Activated effector memory CD4-positive, alpha-beta T cell treated with Interleukin-2 at 50 U/mL for 16 hours (primary cell): Measurements from ENCODE around the gene RAC2.

Source experiments
- DNase-seq: peaks from one replicate; pipeline ENCODE4 v3.0.0-alpha.2; 2020

Gene RAC2

DNA sequence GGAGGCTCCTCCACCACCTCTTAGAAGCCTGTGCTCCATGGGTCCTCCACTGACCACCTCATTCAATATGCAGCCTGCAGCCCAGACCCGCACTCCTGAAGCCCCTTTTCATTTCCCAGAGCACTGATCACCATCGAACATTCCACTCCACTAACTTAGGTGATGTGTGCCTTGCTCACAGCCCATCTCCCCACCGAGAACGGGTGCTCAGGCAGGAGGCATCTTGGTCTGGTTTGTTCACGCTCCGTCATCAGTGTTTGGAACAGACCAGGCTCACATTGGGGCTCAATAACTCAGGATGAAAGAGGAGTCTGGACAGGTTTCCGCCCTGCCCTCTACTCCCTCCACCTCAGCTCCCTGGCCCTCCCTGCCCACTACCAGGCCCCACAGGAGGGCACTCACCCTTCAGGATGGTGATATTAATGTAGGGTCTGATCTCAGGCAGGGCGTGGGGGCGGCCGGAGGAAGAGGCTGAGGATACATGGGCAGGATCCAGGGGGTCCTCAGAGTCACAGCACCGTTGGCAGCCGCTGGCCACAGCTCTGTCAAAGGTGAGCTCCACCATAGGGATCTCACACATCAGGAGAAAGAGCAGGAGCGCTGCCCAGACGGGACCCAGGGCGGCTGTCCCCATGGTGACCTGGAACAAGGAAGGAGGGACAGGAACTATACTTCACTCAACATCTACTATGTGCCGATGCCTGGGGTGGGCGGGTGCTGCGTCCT, 59.1 kb downstream of the RAC2 start:
- DNase-seq, result no peak

DNA sequence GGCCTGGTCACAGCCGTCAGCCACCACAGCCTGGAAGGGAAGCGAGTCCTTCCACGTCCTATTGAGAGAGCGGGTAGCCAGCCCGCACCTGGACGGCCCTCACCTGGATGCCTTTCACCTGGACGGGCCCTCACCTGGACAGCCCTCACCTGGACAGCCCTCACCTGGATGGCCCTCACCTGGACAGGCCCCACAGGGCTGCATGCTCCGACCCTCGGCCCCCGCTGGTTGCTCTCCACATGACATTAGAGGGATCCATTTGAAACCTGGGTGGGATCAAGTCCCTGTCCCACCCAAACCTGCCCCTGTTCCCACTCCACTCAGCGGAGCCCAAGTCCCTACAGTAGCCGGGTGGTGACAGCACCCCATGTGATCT, 59.7 kb downstream of the RAC2 start:
- DNase-seq, result no peak

DNA sequence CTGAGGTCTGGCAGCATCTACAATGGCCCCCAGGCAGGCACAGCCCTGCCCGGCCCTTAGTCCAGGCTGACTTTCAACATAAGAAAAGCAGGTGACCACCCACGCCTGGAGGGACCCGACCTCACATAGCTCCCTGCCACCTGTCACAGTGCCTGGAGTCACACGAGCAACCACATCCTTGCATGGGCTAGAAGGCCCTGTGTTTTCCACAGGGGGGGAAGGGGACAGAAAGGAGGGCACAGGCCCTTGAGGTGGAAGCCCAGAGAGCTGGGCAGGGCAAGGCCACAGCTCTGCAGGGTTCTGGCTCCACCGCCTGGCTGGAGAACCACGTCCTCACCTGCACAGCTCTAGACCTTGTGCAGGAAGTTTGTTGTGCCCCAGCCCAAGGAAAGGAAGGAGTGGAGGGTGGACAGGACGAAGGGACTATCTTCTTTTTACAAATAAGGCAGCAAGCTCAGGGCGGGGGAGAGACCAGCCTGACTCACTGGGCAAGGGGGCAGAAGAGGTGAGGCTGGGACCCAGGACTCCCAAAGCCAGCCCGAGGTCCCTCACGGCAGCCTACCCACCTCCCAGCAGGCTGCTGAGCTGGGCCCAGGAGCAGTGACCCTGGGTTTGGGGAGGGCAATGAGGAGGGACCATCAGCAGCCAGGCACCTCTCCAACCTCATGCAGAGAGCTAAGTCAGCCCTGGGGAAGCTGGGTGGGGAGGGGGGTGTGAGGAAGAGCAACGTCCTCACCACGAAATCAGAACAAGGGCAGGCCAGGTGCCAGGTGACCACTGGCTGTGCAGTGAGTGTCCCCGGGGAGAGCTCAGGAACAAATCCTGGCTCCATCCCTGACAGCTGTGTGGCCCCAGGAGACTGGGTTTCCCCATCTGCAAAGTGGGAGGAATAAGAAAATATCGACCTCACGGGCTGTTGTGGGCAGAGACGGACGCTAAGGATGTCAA, 60.4 kb downstream of the RAC2 start:
- DNase-seq, result no peak

DNA sequence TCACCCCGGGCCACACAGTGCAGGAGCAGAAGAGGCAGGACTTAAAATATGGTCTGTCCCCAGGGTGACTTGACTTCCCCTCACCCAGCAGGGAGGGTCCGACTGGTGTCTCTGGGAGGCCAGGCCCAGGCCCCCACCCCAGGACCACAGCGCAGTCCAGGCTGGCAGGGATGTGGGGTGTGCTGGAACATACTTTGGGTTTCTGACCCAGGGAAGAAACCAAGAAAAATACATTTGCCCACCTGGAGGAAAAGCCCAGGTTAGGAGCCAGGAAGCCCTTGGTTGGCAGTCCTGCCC, 61.2 kb downstream of the RAC2 start:
- no peak for DNase-seq

DNA sequence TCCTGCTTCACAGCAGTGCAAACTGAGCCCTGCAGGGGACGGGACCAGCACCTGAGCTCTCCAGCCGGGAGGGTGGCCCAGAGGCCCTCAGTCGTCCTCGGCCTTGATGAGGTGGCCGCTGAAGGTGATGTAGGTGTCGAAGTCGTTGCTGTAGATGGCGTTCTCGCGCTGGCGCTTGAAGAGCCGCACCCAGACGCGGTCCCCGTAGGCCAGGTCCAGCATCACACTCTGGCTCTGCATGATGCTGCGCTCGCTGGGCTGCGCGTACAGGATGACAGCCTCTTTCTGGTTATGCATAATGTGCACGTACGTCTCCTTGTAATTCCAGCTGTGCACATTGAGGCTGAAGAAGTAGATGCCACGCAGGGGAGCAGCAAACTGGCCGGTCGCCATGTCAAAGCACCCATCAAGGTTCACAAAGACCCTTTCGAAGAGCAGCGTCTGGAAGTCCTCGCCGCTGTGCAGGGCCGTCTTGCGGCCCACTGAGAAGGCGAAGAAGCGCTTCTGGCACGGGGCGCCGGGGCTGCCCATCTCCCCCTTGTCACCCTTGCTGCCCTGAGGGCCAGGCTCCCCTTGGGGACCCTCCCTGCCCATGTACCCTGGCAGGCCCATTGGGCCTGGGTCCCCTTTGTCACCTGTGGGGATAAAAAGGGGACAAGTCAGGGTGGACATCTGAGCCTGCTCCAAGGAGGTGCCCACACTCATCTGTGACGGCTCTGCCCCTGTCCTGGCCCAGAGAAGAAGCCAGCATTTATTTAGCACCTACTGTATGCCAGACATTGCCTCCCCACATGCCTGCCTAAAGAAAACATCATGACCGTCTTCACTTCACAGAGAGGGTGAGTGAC, 61.7 kb downstream of the RAC2 start:
- DNase-seq, result no peak

DNA sequence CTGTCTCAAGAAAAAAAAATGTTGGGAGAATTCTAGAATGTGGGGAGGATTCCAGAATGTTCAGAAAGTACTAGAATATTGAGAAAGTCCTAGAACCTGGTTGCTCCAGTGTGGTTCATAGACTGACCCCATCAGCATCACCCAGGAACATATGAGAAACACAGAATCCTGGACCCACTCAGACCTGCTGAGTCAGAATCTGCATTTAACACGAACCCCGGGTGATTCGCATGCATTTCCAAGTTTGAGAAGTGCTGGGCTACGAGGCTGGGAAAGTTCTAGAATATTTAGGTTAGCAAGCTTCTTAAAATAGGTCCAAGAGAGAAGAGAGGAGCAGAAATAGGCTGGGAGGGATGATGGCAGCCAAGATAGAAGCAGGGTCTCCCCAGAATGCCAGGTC, 62.4 kb downstream of the RAC2 start:
- no peak for DNase-seq

DNA sequence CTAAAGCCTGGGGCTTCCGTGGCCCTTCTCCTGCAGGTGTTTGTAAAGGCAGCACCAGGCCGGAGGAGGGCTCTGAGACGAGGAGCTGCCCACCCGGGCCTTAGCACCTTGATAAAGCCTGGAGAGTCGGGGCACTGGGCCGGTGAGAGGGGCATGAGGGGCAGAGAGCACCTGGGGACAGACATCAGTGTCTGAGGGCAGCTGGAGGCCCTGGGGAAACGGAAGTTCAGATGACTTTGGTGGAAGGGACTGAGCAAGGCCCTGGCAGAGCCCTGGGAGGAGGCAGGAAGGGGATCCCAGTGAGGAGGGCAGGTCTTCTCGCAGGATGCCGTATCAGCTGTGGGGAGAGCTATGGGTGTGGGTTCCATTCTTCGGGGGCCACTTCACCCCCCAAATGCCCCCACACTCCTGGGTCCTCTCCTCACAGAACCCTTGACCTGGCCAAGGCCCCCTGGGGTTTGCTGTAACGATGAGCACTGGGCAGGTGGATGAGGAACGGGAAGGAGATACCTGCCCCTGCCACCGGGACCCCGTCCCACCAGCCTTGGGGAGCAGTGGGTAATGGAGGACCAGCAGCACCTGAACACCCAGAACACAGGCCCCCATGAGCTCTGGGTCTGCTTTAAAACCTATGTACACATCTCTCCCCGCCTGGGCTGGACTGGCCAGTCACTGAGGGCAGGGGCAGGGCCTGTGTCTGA, 63.4 kb downstream of the RAC2 start:
- no peak for DNase-seq

DNA sequence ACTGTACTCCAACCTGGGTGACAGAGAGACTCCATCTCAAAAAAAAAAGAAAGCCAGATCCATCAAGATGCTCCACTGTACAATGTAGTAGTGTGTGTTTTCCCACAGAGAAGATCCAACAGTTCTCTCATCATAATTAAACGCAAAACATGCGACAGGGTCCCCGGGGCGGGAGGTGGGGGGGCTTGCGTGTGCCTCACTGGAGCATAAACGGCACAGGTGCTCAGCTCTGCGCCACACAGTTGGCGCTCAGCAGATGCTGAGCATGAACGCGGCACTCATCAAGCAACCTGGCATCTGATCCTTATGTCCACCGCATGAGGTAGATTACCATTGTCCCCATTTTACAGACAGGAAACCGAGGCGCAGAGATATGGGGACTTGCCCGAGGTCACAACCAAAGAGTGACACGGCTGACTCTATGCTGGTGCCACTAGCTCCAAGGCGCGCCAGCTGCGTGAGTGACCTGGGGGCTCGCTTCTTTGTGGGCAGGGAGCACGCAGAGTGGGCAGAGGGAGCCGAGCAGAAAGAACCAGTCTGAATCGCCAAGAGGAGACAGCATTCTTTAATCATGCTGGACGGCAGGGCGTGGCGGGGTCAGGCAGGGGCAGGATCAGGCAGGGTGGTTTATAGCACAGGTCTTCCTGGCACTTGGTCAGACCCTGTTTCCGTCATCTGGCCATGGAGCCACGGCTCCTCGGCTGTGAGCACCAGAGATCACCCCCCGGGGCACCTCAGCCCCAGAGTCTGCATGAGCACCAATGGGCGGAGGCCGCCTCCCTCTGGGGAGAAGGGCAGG, 64.2 kb downstream of the RAC2 start:
- no peak for DNase-seq

DNA sequence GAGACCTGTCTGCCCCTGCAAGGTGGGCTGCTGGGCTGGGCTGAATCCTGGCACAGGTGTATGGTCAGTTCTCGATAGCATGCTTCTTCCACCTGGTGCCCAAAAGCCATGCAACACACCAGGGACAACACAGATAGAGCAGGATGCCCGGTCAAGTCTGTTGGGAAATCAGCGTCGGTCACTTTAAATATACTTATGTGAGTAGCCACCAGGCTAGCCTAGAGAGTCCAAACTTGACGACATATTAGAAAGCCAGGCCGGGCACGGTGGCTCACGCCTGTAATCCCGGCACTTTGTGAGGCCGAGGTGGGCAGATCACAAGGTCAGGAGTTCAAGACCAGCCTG, 65.0 kb downstream of the RAC2 start:
- DNase-seq, result no peak

DNA sequence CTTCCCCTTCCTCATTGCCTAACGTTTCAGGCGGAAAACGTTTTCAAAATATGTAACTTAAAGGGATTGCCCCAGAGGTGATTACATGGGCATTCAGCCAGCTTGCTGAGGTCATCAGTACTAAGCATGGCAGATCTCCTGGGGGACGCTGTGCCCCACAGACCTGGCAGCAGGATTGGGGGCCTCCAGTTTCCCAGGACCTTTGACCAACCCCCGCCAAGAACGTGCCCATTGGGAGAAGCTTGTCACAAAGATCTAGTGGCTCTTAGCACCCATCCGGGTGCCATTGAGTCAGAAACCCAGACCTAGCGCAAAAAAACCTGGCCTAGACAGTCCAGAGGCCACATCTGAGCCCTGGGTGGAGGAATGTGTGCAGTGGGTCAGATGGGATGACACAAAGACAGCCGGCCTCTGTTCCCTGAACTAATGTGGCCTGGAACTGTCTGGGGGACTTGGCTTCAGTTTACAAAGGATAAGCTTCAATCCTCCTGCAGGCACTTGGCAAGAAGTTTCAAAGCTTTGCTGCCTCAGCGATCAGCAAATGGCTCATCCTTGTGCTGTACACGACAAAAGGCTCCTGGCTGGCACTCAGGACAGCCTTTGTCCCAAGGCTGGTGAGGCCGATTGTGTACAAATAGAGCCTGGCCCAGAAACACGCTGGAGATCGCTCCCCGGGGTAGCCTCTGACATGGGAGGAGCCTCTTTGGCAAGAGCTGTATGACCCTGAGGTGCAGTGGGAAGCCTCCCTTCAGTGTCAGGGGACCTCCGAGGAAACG, 65.5 kb downstream of the RAC2 start:
- no peak for DNase-seq

DNA sequence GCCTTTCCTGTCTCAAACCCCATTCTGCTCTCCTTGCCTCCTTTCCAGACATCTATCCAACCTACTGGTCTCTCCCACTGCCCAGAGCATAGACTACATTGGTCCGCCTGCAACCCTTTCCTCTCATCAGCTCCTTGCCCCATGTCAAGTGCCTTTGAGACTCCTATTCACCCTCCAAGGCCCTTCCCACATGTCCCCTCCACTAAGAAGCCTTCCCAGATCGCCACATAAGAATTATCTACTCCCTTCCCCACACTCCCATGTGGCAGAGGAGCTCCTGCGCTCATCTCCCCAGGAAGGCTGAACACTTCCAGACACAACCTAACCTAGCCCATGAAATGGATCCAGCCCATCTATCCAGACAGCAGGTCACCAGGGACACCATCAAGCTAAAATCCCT, 66.3 kb downstream of the RAC2 start:
- DNase-seq, result no peak

DNA sequence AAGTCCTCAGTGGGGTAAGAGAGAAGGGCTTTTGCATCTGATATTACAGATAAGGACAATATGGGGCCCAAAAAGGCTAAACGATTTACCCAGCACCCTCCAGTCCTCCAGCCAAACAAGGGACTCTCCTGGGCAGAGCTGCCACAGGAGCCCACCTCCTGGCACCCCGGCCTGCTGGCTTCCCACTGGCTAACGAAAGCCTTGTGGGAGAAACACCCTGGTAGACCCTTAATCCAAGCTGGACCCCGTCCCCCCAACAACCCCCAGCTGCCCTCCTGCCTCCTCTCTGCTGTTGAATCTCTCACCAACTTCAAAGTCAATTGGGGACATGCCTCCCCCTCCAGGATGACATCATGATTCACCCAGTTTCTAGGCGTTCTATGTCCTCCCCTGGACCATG, 66.8 kb downstream of the RAC2 start:
- DNase-seq, result no peak

DNA sequence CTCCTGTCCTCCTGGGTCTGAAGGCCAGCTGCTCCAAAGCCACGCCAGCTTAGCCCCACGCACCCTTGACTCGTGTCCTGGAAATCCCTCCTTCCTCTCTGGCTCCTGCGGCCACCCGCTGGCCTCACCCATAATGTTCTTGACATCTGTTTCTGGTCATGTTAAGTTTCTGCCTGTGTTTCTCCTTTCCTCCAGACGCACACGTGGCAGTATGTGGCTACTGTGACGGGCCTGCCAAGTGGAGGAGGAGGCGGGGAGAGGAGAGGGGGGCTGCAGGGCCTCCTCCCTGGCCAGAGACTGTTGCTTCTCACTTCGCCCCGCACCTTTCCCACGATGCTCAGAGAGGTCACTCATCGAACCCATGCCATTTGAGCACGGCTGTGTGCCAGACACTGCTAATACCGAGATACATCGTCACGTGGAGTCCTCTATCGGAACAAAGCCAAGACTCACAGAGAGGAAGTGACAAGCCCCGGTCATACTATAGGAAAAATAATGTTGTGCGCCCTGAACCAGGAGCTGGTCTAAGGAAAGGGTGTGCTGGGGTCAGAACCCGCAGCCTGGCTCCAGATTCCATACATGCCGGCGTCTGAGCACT, 67.5 kb downstream of the RAC2 start:
- DNase-seq, result no peak

DNA sequence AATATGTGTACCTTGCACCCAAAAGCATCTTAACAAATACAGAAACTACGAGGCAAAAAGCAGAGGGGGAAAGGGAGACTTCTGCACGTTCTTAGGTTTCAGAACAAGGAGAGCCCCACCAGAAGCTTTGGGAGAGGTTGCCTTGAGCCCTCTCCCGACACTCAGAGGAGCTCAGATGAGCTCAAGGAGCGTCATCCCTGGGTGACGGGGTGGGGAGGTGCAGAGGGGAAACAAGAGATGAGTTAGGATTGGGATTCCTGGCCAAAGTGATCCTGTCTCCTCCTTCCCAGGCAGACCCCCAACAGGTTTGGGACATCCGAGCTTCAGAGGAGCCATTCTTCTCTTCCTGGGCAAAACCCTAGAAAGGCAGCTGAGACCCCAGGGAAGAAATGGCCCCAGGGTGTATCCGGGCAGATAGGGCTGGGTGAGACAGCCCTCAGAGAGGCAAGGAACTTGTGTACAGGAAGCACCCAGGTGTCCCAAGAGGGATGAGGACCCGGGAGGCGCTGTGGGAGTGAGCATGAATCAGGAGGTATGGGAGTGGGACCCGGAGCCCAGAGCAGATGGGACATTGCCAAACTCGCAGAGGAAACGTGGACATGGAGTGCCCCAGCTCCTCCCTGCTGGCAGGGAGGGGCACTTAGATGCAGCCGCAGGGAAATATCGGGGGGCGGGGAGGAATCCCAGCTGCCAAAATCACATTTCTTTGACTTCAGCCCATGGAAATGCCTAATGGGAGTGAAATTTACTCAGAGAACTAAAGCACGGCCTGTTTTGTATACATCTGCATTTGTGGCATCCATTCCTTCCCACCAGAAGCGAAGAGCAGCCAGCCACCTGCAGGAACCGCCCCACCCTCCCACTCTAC, 68.4 kb downstream of the RAC2 start:
- DNase-seq, result no peak
